RWPE1 (cell line): ENCODE results near the gene PKP1.

Experiments used
- CTCF ChIA-PET: fragments of 350-600 bp; sonication (Branson Sonifier 250); formaldehyde crosslinking; extraction: SDS; loops from one replicate; lab custom pipeline; 2021; lab: Yijun Ruan, JAX
- POLR2A ChIA-PET: fragments of 400-600 bp; formaldehyde crosslinking; extraction: SDS; loops from one replicate; lab custom pipeline; 2020; ENCODE audit warnings: antibody characterized with exemption; ENCODE audit not compliant: low non-redundant PET; lab: Yijun Ruan, JAX
- DNase-seq: peaks from one replicate; pipeline ENCODE4 v3.0.0; 2012; ENCODE audit warnings: low spot score
- H3K27ac ChIP-seq: fragments of 450-650 bp; 2 replicates; pipeline ENCODE4 v1.5.1; 2017
- TF ChIP-seq, protein P1 (sequence below): fragments of 450-650 bp; conservative IDR thresholded peaks from 2 replicates; pipeline ENCODE4 v1.5.1; 2017; ENCODE audit warnings: low read depth, mild to moderate bottlenecking

The PKP1 gene

GRCh38 chr1:201302163-201303152 lies 19.2 kb downstream of the PKP1 start:
- CTCF ChIA-PET, result interaction anchor here (0.7 to 1.5 kb wide), 4 partner anchors 13 to 48 kb away, joined by 3 to 10 read pairs (median 4); partner anchors contain the start of gene PKP1
- POLR2A ChIA-PET, result interaction anchor here (1.1 to 2.0 kb wide), 2 partner anchors 18 to 43 kb away, joined by 3 to 10 read pairs; partner anchors contain the start of gene PKP1
- peak overlapping the region; percentile 100 for H3K27ac ChIP-seq
- DNase-seq, result peak; percentile 91
- TF ChIP-seq, protein P1, sequence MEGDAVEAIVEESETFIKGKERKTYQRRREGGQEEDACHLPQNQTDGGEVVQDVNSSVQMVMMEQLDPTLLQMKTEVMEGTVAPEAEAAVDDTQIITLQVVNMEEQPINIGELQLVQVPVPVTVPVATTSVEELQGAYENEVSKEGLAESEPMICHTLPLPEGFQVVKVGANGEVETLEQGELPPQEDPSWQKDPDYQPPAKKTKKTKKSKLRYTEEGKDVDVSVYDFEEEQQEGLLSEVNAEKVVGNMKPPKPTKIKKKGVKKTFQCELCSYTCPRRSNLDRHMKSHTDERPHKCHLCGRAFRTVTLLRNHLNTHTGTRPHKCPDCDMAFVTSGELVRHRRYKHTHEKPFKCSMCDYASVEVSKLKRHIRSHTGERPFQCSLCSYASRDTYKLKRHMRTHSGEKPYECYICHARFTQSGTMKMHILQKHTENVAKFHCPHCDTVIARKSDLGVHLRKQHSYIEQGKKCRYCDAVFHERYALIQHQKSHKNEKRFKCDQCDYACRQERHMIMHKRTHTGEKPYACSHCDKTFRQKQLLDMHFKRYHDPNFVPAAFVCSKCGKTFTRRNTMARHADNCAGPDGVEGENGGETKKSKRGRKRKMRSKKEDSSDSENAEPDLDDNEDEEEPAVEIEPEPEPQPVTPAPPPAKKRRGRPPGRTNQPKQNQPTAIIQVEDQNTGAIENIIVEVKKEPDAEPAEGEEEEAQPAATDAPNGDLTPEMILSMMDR, result no peak

- ChIA-PET CTCF (interaction anchor here (1.1 kb wide), 1 partner anchor 11 kb away, joined by 3 read pairs; no protein-coding TSS in a partner anchor), POLR2A (no interaction called here)
- TF ChIP-seq, protein P1, result no peak
- no peak for DNase-seq
- peak overlapping the region; percentile 100 for H3K27ac ChIP-seq
These were observed 20.8 kb downstream of the PKP1 start for GRCh38 chr1:201304126-201304525.

- no peak for DNase-seq
- TF ChIP-seq, protein P1, result no peak
- CTCF ChIA-PET, result interaction anchor here (0.6 to 1.7 kb wide), 6 partner anchors 16 to 98 kb away, joined by 3 to 10 read pairs (median 4); partner anchors contain the start of gene PKP1
- H3K27ac ChIP-seq, result peak overlapping the region; percentile 100
- POLR2A ChIA-PET, result interaction anchor here (0.6 kb wide), 2 partner anchors 14 to 16 kb away, joined by 4 to 5 read pairs; no protein-coding TSS in a partner anchor
These were observed 22.5 kb downstream of the PKP1 start for GRCh38 chr1:201305815-201306214.

DNA sequence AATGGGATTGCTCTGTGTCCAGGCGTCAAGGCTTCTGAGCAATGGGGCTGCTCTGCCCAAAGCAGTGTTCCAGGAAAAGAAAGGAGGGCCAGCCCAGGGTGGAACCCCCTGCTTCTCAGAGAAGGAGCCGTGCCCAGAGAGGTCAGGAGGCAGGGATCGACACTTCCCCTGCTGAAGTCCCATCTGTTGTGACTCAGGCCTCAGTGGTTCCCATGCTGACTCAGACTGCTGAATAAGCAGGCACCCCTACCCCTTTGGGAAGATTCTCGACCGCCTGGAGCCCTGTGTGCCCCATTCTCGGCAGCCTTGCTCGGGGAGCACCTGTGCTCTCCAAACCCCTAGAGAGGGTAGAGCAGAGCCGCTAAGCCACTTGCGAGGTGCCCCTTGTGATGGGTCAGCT lies 23.9 kb downstream of the PKP1 start:
- POLR2A ChIA-PET, result interaction anchor here (0.5 to 4.6 kb wide), 2 partner anchors 24 to 46 kb away, joined by 4 to 31 read pairs; partner anchors contain the start of gene PKP1
- H3K27ac ChIP-seq, result peak overlapping the region; percentile 100
- CTCF ChIA-PET, result interaction anchor here (0.6 to 6.5 kb wide), 5 partner anchors 17 to 54 kb away, joined by 3 to 46 read pairs (median 10); no protein-coding TSS in a partner anchor

GRCh38 chr1:201307760-201308499 lies 24.6 kb downstream of the PKP1 start:
- H3K27ac ChIP-seq, result peak overlapping the region; percentile 100
- TF ChIP-seq, protein P1, result no peak
- ChIA-PET POLR2A (interaction anchor here (0.5 to 4.6 kb wide), 3 partner anchors 18 to 45 kb away, joined by 4 to 31 read pairs (median 4); partner anchors contain the start of gene PKP1), CTCF (interaction anchor here (0.6 to 6.5 kb wide), 12 partner anchors 8 to 195 kb away, joined by 3 to 46 read pairs (median 5); no protein-coding TSS in a partner anchor)
- DNase-seq, result peak; percentile 89

More for the DNA sequence above, 23.9 kb downstream of the PKP1 start:
- TF ChIP-seq, protein P1, result no peak
- peak; percentile 83 for DNase-seq
